WTC11 (cell line): ENCODE data around the gene APCDD1.

Experiments used
- CTCF ChIP-seq: fragments of 200-600 bp; IDR thresholded peaks from 2 replicates; pipeline ENCODE4 v1.8.0; 2022; ENCODE audit warnings: antibody characterized with exemption
- FOXK1 ChIP-seq: sonication (generic); formaldehyde crosslinking; IDR thresholded peaks from 2 replicates; pipeline ENCODE4 v1.8.0; 2022; ENCODE audit warnings: mild to moderate bottlenecking, moderate library complexity, missing genetic modification reagents
- MAX ChIP-seq: sonication (generic); formaldehyde crosslinking; IDR thresholded peaks from 2 replicates; pipeline ENCODE4 v1.8.0; 2022; ENCODE audit warnings: mild to moderate bottlenecking, missing genetic modification reagents
- NR2C2 ChIP-seq: sonication (generic); formaldehyde crosslinking; IDR thresholded peaks from 2 replicates; pipeline ENCODE4 v1.8.0; 2022; ENCODE audit warnings: mild to moderate bottlenecking, missing genetic modification reagents
- SP1 ChIP-seq: sonication (generic); formaldehyde crosslinking; conservative IDR thresholded peaks from 2 replicates; pipeline ENCODE4 v1.8.1; 2022; ENCODE audit warnings: missing genetic modification reagents
- USF2 ChIP-seq: sonication (generic); formaldehyde crosslinking; IDR thresholded peaks from 2 replicates; pipeline ENCODE4 v1.8.1; 2023; ENCODE audit warnings: mild to moderate bottlenecking, missing genetic modification reagents, moderate library complexity
- ZNF232 ChIP-seq: sonication (generic); formaldehyde crosslinking; IDR thresholded peaks from 2 replicates; pipeline ENCODE4 v1.8.0; 2022; ENCODE audit warnings: mild to moderate bottlenecking, missing genetic modification reagents

- TF ChIP-seq NR2C2 (no peak), ZNF232 (CRISPR knock-in tag) (no peak), CTCF (no peak), USF2 (CRISPR knock-in tag) (no peak), SP1 (CRISPR knock-in tag) (no peak), FOXK1 (CRISPR knock-in tag) (no peak), MAX (CRISPR knock-in tag) (no peak)
Measured at GRCh38 chr18:10536280-10536679, 81.8 kb downstream of the APCDD1 start.
